Small intestine (tissue), 7 donors: ENCODE measurements around the gene SLC26A1. TPM values are rescaled to one million over a fixed set of nuclear protein-coding genes. Genes with fewer than 3 reads are reported as not detected.
A peak's percentile ranks its signal among the peaks of the same experiment; 100 is the strongest.

Experiments
- DNase-seq, 2 donors: peaks; one replicate each; pipeline versions ENCODE4 v3.0.0 to v3.0.0-alpha.2; 2013
- FAIRE-seq: peaks from 2 replicates; lab custom pipeline; 2012; peaks lifted over from hg19 to GRCh38; lab: Jason Lieb, UNC
- H3K27ac ChIP-seq, 3 donors: one replicate each; pipeline ENCODE4 v1.5.1; 2013; ENCODE audit warnings: low read length in 2 of 3, mild to moderate bottlenecking in 2 of 3, control low read depth in 1 of 3, inconsistent platforms in 1 of 3, low read depth in 1 of 3, moderate library complexity in 1 of 3
- H3K27me3 ChIP-seq, 3 donors: one replicate each; pipeline ENCODE4 v1.6.1; 2013; ENCODE audit warnings: low read length in 3 of 3, inconsistent platforms in 1 of 3; ENCODE audit not compliant: control insufficient read depth in 3 of 3, insufficient read depth in 3 of 3
- H3K36me3 ChIP-seq, 3 donors: one replicate each; pipeline ENCODE4 v1.6.1; 2013; ENCODE audit warnings: low read length in 3 of 3, inconsistent platforms in 1 of 3, low read depth in 1 of 3, mild to moderate bottlenecking in 1 of 3, moderate library complexity in 1 of 3; ENCODE audit not compliant: control insufficient read depth in 3 of 3, insufficient read depth in 2 of 3
- H3K4me1 ChIP-seq, 3 donors: one replicate each; pipeline ENCODE4 v1.6.1; 2013; ENCODE audit warnings: low read length in 2 of 3, inconsistent platforms in 1 of 3, low read depth in 1 of 3, mild to moderate bottlenecking in 1 of 3, moderate library complexity in 1 of 3; ENCODE audit not compliant: control insufficient read depth in 3 of 3, insufficient read depth in 2 of 3
- H3K4me3 ChIP-seq, 3 donors: one replicate each; pipeline ENCODE4 v1.5.1; 2013; ENCODE audit warnings: low read length in 3 of 3, control low read depth in 1 of 3, inconsistent platforms in 1 of 3, low read depth in 1 of 3, mild to moderate bottlenecking in 1 of 3, moderate library complexity in 1 of 3
- H3K9me3 ChIP-seq, 2 donors: one replicate each; pipeline ENCODE4 v1.6.1; 2013; ENCODE audit warnings: low read depth in 1 of 2, low read length in 1 of 2; ENCODE audit not compliant: control insufficient read depth in 2 of 2, insufficient read depth in 1 of 2
- WGBS, 3 donors: extraction: QIAGEN DNeasy Blood & Tissue Kit; methylation state at CpG; one replicate each; pipeline ENCODE4 v1.1.7; 2013; 5-methylcytosine and 5-hydroxymethylcytosine counted together
- polyA plus RNA-seq, 4 donors: library from polyadenylated mRNA; stranded (reverse) in 3 of 4; unstranded in 1 of 4; fragments of 200-250 nt in 3 of 4; fragments of 120-200 nt in 1 of 4; gene quantifications; one replicate each; pipeline versions ENCODE4 v1.2.1 to v1.2.3, GENCODE V29; 2013
- donor health status: healthy with polysubstance abuse.
- donor health status: control.
- donor health status: control.
- donor health status: Bipolar disorder and iron deficiency.
- donor health status: healthy.

Gene SLC26A1
- polyA plus RNA-seq, 4 donors: 0.54 to 8.6 (median 2.7) TPM

GRCh38 chr4:1031346-1031745 is 38.1 kb upstream of the SLC26A1 start:
- Histone ChIP-seq H3K27ac (no peak overlapping the region), H3K9me3 (no peaks in the 10 kb centered on the region), H3K4me3 (no peak overlapping the region), H3K4me1 (no peaks in the 10 kb centered on the region), H3K27me3 (peaks cover 0 to 38% (median 9%) of the 10 kb centered on the region in 3 donors), H3K36me3 (no peaks in the 10 kb centered on the region)
- WGBS, 3 donors: 76 to 80% (median 79%) methylated on average over 7 to 8 of the region's 8 CpGs
- DNase-seq (no peak), FAIRE-seq (no peak)

GRCh38 chr4:1030559-1030958 is 37.4 kb upstream of the SLC26A1 start:
- H3K4me3 ChIP-seq: no peak overlapping the region
- WGBS, 3 donors: 23 to 56% (median 40%) methylated on average over 16 of the region's 16 CpGs
- peaks cover 0 to under 1% (median 0%) of the 10 kb centered on the region in 3 donors for H3K4me1 ChIP-seq
- DNase-seq: no peak
- no peaks in the 10 kb centered on the region for H3K9me3 ChIP-seq
- peaks cover 0 to 38% (median 9%) of the 10 kb centered on the region in 3 donors for H3K27me3 ChIP-seq
- no peak overlapping the region for H3K27ac ChIP-seq
- peaks cover 0 to 5% (median 0%) of the 10 kb centered on the region in 3 donors for H3K36me3 ChIP-seq
- FAIRE-seq: no peak

- peaks cover 0 to 38% (median 9%) of the 10 kb centered on the region in 3 donors for H3K27me3 ChIP-seq
- H3K4me3 ChIP-seq: no peak overlapping the region
- H3K27ac ChIP-seq: no peak overlapping the region
- peaks cover 0 to 6% (median 0%) of the 10 kb centered on the region in 3 donors for H3K4me1 ChIP-seq
- DNase-seq (no peak), FAIRE-seq (no peak)
- 15 to 55% (median 16%) methylated on average over 7 to 12 of the region's 12 CpGs for WGBS, 3 donors
- H3K9me3 ChIP-seq: no peaks in the 10 kb centered on the region
- peaks cover 0 to 10% (median 0%) of the 10 kb centered on the region in 3 donors for H3K36me3 ChIP-seq
These were observed 36.8 kb upstream of the SLC26A1 start for GRCh38 chr4:1030031-1030430.

DNA sequence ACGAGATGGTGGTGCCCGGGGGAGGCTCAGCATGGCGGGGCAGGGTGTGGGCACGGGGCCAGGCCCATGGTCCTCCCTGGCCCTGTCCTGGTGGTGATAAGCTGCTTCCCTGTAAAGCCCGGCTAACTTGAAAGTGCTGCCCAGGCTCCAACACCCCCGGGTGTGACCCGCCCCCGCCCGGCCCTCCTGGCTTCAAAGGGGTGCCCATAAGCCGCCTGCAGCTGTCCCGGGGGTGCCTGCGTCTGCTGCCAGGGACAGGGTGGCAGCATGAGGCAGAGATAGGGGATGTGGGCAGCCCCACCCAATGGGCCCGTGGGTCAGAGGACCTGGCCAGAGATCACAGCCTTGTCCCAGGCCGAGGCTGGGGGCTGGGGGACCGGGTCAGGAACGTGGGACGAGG is 36.3 kb upstream of the SLC26A1 start:
- Histone ChIP-seq H3K4me3 (no peak overlapping the region), H3K27me3 (peaks cover 0 to 38% (median 9%) of the 10 kb centered on the region in 3 donors), H3K9me3 (no peaks in the 10 kb centered on the region), H3K27ac (no peak overlapping the region), H3K36me3 (peaks cover 0 to 13% (median 0%) of the 10 kb centered on the region in 3 donors), H3K4me1 (peaks cover 0 to 6% (median 2%) of the 10 kb centered on the region in 3 donors)
- DNase-seq (no peak), FAIRE-seq (no peak)
- 5 to 54% (median 22%) methylated on average over 12 to 17 of the region's 17 CpGs for WGBS, 3 donors

DNA sequence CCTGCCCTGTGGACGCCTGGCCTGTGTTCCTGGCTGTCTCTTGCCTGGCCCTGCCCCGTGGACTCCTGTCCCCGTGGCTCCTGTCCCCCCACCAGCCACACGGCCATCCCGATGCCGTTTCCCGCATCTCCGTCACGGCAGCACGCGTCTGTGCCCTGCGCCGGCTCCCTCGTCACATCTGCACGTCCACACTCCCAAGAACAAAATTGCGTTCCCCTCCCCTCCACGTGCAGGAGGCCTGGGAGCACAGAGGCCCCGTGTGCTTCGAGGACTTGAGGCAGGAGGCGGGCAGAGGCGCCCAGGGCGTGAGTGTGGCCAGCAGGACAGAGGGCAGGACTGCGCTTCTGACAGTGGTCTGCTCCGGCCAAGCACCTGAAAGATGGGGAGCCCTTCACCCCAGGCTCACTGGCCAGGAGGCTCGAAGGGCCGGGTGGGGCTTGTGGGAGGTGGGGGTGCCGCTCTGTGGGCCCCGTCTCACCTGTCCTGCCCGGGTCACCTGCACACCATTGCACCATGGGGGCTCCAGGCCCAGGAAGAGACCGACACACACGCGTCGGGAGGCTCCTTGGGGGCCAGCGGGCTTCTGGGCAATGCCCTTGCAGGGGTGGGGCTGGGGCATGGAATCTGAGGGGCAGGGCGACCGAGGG is 35.5 kb upstream of the SLC26A1 start:
- Histone ChIP-seq H3K9me3 (no peaks in the 10 kb centered on the region), H3K4me3 (no peak overlapping the region), H3K36me3 (peaks cover 0 to 16% (median 0%) of the 10 kb centered on the region in 3 donors), H3K4me1 (peaks cover 0 to 6% (median 2%) of the 10 kb centered on the region in 3 donors), H3K27me3 (peaks cover 0 to 38% (median 9%) of the 10 kb centered on the region in 3 donors), H3K27ac (no peak overlapping the region)
- DNase-seq (no peak), FAIRE-seq (no peak)
- 48 to 68% (median 58%) methylated on average over 30 to 36 of the region's 36 CpGs for WGBS, 3 donors

DNA sequence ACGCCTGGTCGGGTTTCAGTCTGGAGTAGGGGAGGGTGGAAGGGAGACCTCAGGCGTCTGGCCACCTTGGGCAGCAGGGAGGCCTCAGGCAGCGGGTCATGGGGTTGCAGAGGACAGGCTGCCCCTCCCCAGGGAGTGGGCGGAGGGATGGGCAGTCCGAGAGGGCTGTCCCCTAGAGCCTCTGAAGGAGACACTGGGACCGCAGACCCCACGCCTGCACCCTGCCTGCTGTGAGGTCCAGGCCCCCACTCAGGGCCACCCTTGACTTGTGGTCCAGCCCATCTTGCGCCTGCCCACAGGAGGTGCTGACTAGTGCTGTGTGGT is 34.7 kb upstream of the SLC26A1 start:
- 39 to 57% (median 40%) methylated on average over 8 to 9 of the region's 9 CpGs for WGBS, 3 donors

DNA sequence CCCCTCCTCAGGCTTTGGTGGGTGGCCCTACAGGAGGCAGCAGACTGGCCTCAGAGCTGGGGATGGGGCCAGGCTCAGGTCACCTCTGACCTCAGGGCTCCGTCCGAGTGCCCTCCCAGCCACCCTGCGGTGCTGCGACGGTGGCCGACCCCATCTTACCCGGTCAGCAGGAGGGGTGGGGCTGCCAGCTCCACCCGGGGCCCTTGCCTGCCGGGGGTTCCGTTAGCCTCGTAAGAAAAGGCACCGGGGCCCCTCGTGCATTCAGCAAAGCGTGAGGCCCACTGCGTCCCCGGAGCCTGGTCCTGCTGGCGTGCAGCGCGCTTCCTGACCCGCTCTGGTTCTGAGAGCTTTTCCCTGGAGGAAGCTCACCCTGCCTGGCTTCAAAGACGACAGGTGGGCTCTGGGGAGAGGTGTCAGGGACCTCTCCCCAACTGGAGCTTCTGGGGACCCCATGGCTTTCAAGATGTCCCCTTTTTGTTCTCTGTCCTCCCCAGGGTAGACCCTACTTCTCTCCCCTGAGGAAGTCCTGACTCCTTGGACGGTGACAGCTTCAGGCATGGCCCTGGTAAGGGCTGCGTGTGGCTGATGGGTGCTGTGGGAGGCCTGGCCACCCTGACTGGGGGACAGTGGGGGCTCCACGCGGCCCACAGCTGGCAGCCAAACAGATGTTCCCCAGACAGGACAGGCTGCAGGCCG is 34.2 kb upstream of the SLC26A1 start:
- Histone ChIP-seq H3K4me3 (no peak overlapping the region), H3K9me3 (no peaks in the 10 kb centered on the region), H3K27ac (no peak overlapping the region), H3K36me3 (peaks cover 0 to 17% (median 0%) of the 10 kb centered on the region in 3 donors), H3K4me1 (peaks cover 0 to 11% (median 2%) of the 10 kb centered on the region in 3 donors), H3K27me3 (peaks cover 0 to 30% (median 9%) of the 10 kb centered on the region in 3 donors)
- FAIRE-seq (no peak), DNase-seq (no peak)
- WGBS, 3 donors: 36 to 68% (median 46%) methylated on average over 26 of the region's 26 CpGs

More for the DNA sequence above, 34.7 kb upstream of the SLC26A1 start:
- DNase-seq: no peak
- peaks cover 0 to 6% (median 2%) of the 10 kb centered on the region in 3 donors for H3K4me1 ChIP-seq
- H3K27ac ChIP-seq: no peak overlapping the region
- H3K4me3 ChIP-seq: no peak overlapping the region
- H3K9me3 ChIP-seq: no peaks in the 10 kb centered on the region
- H3K36me3 ChIP-seq: peaks cover 0 to 16% (median 0%) of the 10 kb centered on the region in 3 donors
- FAIRE-seq: no peak
- peaks cover 0 to 35% (median 9%) of the 10 kb centered on the region in 3 donors for H3K27me3 ChIP-seq

- 17 to 38% (median 21%) methylated on average over 17 of the region's 17 CpGs for WGBS, 3 donors
- Histone ChIP-seq H3K27me3 (peaks cover 0 to 26% (median 9%) of the 10 kb centered on the region in 3 donors), H3K27ac (no peak overlapping the region), H3K9me3 (no peaks in the 10 kb centered on the region), H3K36me3 (peaks cover 0 to 20% (median 0%) of the 10 kb centered on the region in 3 donors), H3K4me1 (peaks cover 0 to 11% (median 2%) of the 10 kb centered on the region in 3 donors), H3K4me3 (no peak overlapping the region)
- DNase-seq (peak in 1 of 2 donors; percentile 48), FAIRE-seq (no peak)
These were observed 32.9 kb upstream of the SLC26A1 start for GRCh38 chr4:1026115-1026514.
